22Rv1 (cell line): Measurements from ENCODE around the gene ARFGAP3.

Source experiments
- ZFX ChIP-seq: fragments of 450-650 bp; IDR thresholded peaks from 2 replicates; pipeline ENCODE4 v1.6.1; 2017; ENCODE audit warnings: antibody characterized with exemption, borderline replicate concordance
- TF ChIP-seq, protein P1 (sequence below): fragments of 450-650 bp; IDR thresholded peaks from 2 replicates; pipeline ENCODE4 v1.5.1; 2017; ENCODE audit warnings: mild to moderate bottlenecking

DNA sequence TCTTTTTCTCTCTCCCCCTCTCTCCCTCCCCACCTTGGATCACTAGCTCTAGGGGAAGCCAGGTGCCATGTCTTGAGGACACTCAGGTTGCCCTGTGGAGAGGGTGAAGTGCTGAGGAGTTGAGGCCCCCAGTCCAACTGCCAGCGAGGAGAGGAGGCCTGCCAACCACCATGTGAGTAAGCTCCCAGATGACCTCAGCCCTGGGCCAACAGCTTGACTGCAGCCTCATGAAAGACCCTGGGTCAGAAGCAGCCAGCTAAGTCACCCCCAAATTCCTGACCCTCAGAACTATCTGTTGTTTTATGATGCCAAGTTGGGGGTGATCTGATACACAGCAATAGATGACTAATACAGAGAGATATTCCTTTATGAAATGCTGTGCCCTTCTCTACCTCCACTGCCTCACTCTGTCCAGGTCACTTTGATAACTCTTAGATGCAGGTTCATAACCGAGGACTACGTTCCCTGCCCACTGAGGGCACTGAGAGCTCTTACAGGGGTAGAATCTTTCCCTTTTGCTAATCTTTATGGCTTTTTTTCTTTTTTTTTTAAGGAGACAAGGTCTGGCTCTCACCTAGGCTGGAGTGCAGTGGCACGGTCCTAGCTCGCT is 8.0 kb downstream of the ARFGAP3 start:
- TF ChIP-seq, protein P1, sequence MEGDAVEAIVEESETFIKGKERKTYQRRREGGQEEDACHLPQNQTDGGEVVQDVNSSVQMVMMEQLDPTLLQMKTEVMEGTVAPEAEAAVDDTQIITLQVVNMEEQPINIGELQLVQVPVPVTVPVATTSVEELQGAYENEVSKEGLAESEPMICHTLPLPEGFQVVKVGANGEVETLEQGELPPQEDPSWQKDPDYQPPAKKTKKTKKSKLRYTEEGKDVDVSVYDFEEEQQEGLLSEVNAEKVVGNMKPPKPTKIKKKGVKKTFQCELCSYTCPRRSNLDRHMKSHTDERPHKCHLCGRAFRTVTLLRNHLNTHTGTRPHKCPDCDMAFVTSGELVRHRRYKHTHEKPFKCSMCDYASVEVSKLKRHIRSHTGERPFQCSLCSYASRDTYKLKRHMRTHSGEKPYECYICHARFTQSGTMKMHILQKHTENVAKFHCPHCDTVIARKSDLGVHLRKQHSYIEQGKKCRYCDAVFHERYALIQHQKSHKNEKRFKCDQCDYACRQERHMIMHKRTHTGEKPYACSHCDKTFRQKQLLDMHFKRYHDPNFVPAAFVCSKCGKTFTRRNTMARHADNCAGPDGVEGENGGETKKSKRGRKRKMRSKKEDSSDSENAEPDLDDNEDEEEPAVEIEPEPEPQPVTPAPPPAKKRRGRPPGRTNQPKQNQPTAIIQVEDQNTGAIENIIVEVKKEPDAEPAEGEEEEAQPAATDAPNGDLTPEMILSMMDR: no peak
- TF ChIP-seq ZFX: no peak
